ENCODE data around the gene PTGDR2.

DNA sequence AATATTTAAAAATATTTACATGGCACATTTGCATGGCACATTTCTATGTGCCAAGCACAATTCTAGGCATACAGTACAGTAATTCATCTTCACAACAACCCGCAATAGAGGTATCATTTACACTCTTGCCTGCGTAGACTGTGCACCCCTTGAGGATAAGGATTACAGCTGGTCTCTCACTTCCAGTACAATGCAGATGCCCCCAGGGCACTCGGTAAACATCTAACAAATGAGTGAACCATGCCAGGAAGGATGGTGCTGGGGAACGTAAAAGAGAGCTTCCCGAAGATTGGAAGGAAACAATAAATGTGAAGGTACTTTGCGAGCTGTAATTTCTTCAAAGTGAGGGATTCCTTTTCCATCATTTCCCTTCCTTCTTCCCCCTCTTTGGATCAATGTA, 49.3 kb upstream of the PTGDR2 start:
- TF ChIP-seq, protein P1, sequence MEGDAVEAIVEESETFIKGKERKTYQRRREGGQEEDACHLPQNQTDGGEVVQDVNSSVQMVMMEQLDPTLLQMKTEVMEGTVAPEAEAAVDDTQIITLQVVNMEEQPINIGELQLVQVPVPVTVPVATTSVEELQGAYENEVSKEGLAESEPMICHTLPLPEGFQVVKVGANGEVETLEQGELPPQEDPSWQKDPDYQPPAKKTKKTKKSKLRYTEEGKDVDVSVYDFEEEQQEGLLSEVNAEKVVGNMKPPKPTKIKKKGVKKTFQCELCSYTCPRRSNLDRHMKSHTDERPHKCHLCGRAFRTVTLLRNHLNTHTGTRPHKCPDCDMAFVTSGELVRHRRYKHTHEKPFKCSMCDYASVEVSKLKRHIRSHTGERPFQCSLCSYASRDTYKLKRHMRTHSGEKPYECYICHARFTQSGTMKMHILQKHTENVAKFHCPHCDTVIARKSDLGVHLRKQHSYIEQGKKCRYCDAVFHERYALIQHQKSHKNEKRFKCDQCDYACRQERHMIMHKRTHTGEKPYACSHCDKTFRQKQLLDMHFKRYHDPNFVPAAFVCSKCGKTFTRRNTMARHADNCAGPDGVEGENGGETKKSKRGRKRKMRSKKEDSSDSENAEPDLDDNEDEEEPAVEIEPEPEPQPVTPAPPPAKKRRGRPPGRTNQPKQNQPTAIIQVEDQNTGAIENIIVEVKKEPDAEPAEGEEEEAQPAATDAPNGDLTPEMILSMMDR (IDR thresholded peaks at IDR 0.05 in 2 of 3, conservative IDR thresholded peaks at IDR 0.05 in 1 of 3; ENCODE audit: borderline replicate concordance in 1 of 3, insufficient read depth in 1 of 3, low read depth in 2 of 3, low read length in 2 of 3), result no peak
- no peak for TF ChIP-seq CEBPB (IDR thresholded peaks at IDR 0.05; ENCODE audit: low read depth)
- no peak for TF ChIP-seq POLR2A (IDR thresholded peaks at IDR 0.05; ENCODE audit: borderline replicate concordance, extremely low read depth, insufficient read depth, insufficient read length)
- no peak for TF ChIP-seq FOSL1 (IDR thresholded peaks at IDR 0.05; ENCODE audit: low read depth)

All from HCT116 (cell line).